HG03442 (cell line): ENCODE data around the gene ABHD13.
"Not testable (repeated sequence)": the region's sequence is repeated elsewhere in the genome, so short reads cannot be mapped to it uniquely, and the experiment has no call there.

ENCODE experiments used
- ATAC-seq: cut with Tn5 transposase; IDR thresholded peaks from one replicate; pipeline ENCODE4 v1.9.1; 2021; ENCODE audit warnings: mild to moderate bottlenecking, moderate library complexity; ENCODE audit not compliant: unreplicated experiment

The ABHD13 gene

DNA sequence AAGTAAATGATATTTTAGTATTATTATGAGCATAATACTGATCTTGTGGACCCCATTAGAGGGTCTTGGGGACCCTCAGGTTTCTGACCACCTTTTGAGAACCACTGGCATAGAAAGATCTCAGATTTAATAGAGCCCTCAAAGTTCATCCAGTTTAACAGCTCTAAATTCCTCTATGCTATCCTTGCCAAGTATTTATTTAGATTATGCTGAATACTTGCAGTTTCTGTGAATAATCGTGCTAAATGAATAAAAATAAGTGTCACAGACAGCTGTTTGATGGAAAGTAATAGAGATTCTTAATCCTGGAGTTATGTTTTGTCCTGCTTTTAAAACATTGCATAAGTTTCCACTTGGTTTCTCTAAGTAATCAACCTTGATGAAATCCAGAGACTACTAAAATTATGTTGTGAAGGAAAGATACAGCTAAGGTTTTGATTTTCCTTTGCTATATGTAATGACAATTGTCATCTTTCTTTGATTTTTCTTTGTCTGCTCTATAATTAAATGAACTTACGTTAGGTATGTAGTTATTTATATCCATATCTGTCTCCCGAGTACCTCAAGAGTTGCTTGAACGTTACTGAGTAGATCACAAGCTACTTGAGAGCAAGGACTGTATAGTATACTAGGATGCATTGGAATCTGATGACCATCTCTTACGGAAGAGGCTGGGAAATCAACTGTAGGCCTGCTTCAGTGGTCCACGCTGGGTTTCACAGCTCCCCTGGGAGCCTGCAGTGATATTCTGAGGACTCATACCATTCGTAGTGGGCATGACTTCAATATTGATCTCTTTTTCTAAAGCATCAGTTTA, 5.7 kb downstream of the ABHD13 start:
- ATAC-seq = no peak

- ATAC-seq = peak; percentile 49
These were observed 7.2 kb downstream of the ABHD13 start for GRCh38 chr13:108225440-108225839.

GRCh38 chr13:108226184-108226583, 8.0 kb downstream of the ABHD13 start:
- peak; percentile 34 for ATAC-seq

- no peak for ATAC-seq
These were observed 9.6 kb downstream of the ABHD13 start for GRCh38 chr13:108227651-108228272.

DNA sequence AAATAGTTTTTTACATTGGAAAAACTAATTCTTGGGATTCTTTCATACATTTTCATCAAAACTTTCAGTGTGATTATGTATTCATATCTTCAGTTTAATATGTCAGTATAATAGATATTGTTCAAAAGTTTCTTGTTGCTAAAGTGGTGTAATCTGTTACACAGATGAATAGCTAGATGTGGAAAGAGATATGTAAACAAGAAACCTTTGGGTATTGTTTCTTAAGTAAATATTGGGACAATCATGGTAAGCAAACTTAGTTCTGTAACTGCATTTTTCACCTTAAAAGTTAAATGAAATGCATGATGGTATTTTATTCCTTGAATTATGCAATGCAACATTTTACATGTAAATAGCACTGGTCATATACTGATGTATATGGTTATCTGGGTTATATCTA, 12.2 kb downstream of the ABHD13 start:
- no peak for ATAC-seq

GRCh38 chr13:108249150-108249549, 31.0 kb downstream of the ABHD13 start:
- ATAC-seq = peak; percentile 64

DNA sequence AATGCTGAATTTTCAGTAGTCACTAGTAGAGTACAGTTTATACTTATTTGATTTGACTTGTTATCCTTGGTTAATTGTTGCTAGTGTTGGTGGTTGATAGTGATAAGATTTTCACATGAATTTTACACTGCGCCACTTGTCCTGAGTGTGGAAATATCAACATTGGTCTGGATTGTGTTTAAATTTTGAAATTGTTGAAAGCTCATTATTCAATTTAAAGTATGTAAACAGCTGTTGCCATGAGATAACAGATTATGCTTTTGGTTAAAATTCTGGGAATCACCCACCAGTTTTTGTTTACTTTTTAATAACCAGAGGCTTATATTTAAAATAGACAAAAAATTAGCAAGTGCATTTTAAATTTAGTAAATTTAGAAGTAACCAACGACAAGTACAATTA, 39.1 kb downstream of the ABHD13 start:
- ATAC-seq = no peak

DNA sequence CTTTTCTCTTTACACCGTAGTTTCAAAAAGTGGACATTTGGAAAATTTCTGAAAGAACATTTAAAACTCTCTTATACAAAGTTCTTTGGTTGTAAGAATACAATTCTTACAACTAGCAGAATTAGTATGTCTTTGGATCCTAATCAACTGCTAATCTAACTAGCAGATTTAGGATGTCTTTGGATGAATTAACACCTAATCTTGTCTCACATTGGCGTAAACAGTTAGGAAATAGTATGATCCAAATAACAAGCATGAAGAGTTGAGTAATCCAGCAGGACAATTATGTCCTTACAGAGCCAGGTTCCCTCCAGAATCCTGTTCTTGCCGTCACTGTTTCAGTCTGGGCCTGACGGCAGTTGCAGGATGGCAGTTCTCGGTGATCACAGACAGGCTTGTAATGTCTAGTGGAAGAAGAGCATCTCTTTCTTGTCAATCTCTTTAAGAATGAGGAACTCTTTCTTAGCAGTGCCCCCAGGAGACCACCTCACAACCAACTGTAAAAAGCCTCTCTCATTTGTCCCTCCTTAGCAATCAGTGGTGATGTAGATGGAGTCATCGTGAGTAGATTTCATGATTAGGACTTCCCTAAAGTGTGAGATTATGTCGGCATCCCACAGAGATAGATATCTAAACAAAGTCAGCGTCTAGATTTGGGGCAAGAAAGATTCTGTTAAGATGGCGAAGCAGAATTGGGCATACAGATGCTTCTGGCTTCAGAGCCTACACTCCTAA, 45.6 kb downstream of the ABHD13 start:
- no peak for ATAC-seq

DNA sequence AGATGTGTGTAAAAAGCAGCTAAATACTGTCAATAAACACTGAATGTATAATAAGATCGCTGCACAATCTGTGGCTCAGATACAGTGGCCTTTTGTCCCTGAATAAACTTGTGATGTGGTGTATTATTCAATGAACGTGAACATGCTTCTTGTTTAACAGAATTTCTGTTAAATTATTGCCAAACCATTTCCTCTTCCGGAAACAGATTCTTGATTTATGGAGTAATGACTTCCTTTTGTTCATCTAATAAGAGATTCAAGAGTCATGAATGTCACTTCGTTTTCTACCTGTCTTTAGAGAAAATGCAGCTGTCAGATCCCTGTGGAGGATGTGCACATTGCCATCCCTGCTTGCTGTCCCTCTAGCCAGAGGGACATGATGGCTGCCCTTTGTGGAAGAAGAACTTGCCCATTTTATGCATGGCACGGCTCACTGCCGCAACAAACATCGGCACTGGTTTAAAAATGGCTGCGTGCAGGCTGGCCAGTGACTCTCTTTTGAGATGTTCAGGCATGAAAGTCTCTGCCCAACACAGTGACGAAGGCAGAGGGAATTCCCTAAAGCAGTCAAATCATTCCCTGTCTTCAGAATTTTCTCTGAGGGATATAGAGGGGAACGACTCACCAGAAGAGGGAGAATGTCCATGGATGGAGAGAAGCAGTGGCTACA, 48.3 kb downstream of the ABHD13 start:
- ATAC-seq = no peak

- no peak for ATAC-seq
These were observed 49.2 kb downstream of the ABHD13 start for GRCh38 chr13:108267347-108267746.

DNA sequence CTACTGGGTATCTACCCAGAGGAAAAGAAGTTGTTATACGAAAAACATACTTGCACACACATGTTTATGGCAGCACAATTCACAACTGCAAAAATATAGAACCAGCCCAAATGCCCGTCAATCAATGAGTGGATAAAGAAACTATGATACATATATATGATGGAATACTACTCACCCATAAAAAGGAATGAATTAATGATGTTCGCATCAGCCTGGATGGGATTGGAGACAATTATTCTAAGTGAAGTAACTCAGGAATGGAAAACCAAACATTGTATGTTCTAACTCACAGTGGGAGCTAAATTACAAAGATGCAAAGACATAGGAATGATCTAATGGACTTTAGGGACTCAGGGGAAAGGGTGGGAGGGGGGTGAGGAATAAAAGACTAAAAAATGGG, 49.7 kb downstream of the ABHD13 start:
- not testable (repeated sequence) for ATAC-seq

GRCh38 chr13:108268466-108269112, 50.4 kb downstream of the ABHD13 start:
- ATAC-seq = peak; percentile 23

- ATAC-seq = peak; percentile 70
These were observed 51.6 kb downstream of the ABHD13 start, which contains the start of gene TNFSF13B for GRCh38 chr13:108269601-108270328. TNFSF13B (plus strand) TSS chr13:108269718; CDS start chr13:108269896, 178 bp downstream.

DNA sequence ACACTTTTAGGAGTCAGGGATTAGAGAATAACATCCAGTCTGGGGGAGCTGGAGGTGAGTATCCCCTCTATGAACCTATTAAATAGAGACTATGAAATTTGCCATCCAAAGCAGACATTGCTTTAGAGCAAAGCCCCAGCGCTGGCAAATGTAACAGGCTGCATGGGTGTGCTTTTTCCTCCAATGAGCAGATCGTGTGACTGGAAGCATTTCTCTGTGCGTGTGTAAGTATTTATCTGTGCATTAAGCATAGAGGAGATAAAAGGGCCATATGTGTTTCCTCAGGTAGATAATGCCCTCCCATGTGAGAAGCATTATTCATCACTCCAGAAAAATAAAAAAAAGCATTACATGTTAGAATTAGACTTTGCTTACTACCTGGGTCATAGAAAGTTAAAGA, 52.2 kb downstream of the ABHD13 start:
- peak; percentile 6 for ATAC-seq

DNA sequence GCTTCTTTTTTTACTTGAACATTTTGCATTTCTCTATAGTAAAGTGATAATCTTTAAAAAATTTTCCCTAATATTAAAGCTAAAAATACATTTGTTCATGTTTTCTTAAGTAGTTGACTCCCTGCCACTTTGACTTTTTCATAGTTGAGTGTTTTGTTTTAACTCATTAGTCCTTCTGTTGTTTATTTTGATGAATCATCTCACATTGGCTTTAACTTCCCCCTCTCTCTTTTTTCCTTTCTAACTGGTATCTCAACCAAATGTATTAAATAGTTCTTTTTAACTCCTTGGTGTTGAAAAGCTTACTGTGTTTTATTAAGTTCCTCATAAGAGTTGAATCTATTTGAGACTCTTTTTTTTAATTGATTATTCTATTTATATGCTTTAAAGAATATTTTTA, 54.1 kb downstream of the ABHD13 start:
- no peak for ATAC-seq

DNA sequence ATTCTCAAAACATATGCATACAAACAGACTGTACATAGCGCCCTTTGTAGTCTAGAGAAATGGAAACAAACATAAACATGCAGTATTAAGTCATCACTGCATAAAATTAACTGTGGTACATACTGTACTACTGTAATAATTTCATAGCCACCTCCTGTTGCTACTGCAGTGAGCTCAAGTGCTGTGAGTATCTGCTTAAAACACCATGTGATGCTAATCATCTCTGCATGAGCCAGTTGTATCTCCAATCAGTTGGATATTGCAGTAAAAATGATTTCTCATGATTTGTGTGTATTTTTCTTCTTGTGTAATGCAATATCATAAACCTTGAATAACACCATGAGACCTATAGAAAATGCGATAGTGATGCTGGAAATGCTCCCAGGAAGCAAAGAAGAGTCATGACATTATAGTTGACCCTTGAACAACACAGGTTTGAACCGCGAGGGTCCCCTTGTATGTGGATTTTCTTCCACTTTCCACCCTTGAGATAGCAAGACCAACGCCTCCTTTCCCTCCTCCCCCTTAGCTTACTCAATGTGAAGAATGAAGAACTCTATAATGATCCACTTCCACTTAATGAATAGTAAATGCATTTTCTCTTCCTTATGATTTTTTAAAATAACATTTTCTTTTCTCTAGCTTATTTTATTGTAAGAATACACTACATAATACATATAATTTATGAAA, 55.4 kb downstream of the ABHD13 start:
- ATAC-seq = no peak

DNA sequence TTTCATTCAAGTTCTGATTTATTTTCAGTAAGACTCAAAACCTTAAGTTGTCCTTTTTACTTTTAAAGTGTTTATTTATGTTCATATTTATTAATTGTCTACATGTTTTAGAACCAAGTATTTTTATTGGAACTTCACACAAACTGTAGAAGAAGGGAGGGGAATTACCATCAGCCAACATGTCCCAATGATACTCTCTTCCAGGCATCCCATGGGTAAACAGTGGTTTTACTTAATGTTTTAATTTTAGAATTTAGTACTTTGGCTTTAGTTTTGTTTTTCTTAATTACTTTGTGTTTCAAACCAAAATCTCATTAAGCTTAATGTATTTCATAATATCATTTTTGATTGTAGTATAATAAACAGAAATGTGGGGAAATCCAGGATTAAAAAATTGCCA, 56.5 kb downstream of the ABHD13 start:
- ATAC-seq = no peak

GRCh38 chr13:108276060-108276459, 57.9 kb downstream of the ABHD13 start:
- no peak for ATAC-seq

DNA sequence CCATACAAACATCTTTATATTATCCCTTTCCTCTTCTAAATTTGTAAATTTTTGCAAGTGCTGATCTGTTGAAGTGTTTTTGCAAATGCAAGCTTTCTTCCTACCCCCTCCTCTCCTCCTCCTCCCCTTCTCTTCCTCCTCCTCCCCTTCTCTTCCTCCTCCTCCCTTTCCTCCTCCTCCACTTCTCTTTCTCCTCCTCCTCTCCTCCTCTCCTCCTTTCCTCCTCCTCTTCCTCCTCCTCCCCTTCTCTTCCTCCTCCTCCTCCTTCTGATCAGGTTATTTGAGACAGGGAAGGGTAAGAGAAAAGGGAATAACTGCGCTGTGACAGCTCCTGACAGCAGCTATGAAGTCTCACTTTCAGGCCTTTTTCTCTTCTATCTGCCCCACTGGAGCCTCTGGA, 60.3 kb downstream of the ABHD13 start:
- ATAC-seq = no peak
